ENCODE data around the gene CNTNAP4.

CNTNAP4 gene

DNA sequence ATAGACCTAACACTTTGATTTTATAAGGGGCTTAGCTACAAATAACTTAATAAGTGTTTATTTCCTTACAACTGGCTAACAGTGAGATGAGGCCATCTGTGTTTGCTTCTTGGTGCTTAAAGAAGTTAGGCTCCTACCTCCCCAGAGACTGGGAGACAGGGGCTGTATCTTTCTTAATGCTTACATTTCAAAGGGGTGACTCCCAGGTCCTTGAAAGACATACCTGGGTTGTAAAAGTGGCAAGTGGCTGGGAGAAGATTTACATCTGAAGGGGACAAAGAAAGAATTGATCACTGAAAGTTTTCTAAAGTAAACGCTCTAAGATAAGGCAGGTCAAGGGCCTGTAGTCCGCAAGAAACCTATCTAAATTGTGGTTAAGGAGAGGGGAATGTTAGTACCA lies 196.8 kb downstream of the CNTNAP4 start:
- no peak overlapping the region for H3K4me3 ChIP-seq (IDR thresholded peaks at IDR 0.05; ENCODE audit: insufficient read depth, low read depth, low read length)
- no peak overlapping the region for H3K4me2 ChIP-seq
- H3K79me2 ChIP-seq (ENCODE audit: insufficient read depth, low read depth), result no peaks in the 10 kb centered on the region
- H3K4me1 ChIP-seq (ENCODE audit: low read depth, poor library complexity, severe bottlenecking), result no peaks in the 10 kb centered on the region
- no peak overlapping the region for H3K27ac ChIP-seq
- TF ChIP-seq, protein P1, sequence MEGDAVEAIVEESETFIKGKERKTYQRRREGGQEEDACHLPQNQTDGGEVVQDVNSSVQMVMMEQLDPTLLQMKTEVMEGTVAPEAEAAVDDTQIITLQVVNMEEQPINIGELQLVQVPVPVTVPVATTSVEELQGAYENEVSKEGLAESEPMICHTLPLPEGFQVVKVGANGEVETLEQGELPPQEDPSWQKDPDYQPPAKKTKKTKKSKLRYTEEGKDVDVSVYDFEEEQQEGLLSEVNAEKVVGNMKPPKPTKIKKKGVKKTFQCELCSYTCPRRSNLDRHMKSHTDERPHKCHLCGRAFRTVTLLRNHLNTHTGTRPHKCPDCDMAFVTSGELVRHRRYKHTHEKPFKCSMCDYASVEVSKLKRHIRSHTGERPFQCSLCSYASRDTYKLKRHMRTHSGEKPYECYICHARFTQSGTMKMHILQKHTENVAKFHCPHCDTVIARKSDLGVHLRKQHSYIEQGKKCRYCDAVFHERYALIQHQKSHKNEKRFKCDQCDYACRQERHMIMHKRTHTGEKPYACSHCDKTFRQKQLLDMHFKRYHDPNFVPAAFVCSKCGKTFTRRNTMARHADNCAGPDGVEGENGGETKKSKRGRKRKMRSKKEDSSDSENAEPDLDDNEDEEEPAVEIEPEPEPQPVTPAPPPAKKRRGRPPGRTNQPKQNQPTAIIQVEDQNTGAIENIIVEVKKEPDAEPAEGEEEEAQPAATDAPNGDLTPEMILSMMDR (conservative IDR thresholded peaks at IDR 0.05; ENCODE audit: low read depth, low read length), result no peak
- H3K9ac ChIP-seq, result no peak overlapping the region
- H2AFZ ChIP-seq (ENCODE audit: low read depth), result no peak overlapping the region
- no peaks in the 10 kb centered on the region for H4K20me1 ChIP-seq (ENCODE audit: insufficient read depth)
- H3K36me3 ChIP-seq (ENCODE audit: insufficient read depth), result no peaks in the 10 kb centered on the region
- no peaks in the 10 kb centered on the region for H3K27me3 ChIP-seq (ENCODE audit: insufficient read depth, low read depth)

DNA sequence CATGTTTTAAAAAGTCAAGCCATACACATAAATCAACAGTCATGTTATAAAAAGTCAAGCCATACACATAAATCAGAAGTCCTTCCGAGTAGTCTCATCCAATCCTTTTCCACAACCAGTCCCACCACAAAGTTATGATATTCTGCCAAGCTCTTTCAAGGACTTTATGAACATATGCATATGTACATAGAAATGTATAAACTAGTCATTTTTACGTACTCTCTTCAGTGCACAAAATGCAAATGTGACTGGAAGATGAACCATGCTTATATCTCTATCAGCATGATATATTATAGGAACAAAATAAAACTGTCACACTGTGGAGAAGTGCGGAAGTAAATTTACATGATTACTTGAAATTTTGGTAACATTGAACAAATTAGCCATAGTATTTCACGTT lies 200.9 kb downstream of the CNTNAP4 start:
- no peaks in the 10 kb centered on the region for H3K36me3 ChIP-seq (ENCODE audit: insufficient read depth)
- no peaks in the 10 kb centered on the region for H3K79me2 ChIP-seq (ENCODE audit: insufficient read depth, low read depth)
- no peaks in the 10 kb centered on the region for H3K4me1 ChIP-seq (ENCODE audit: low read depth, poor library complexity, severe bottlenecking)
- no peak overlapping the region for H3K9ac ChIP-seq
- no peak overlapping the region for H3K4me3 ChIP-seq (IDR thresholded peaks at IDR 0.05; ENCODE audit: insufficient read depth, low read depth, low read length)
- H3K27ac ChIP-seq, result no peak overlapping the region
- no peaks in the 10 kb centered on the region for H4K20me1 ChIP-seq (ENCODE audit: insufficient read depth)
- H3K4me2 ChIP-seq, result no peak overlapping the region
- TF ChIP-seq, protein P1 (conservative IDR thresholded peaks at IDR 0.05; ENCODE audit: low read depth, low read length), result no peak
- H3K27me3 ChIP-seq (ENCODE audit: insufficient read depth, low read depth), result no peaks in the 10 kb centered on the region
- no peak overlapping the region for H2AFZ ChIP-seq (ENCODE audit: low read depth)

DNA sequence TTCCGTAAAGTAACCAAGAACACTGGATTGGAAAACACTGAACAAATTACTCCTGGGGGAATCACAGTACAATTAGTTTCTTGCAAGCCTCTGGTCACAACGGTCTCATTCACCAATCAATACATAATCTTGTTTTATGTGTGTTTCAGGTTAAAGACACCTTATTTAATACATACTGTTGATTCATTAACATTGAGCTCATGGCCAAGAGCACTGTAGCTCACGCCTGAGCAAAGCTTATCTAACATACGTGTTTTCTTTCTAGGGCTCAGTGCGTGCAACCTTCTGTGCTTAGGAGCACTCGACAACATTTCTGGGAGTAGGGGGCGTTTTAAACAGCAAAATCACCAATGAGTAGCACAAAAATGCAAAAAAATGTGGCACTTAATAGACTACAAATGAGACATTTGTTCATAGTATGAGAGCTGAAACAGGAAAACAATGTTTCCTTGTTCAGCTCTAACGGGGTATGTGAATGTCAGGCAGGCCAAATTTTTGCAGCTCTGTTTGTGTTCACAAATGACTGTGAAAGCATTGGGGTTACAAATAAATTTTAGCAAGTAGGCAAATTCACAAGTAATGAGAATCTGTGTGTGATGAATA lies 206.2 kb downstream of the CNTNAP4 start:
- Histone ChIP-seq H3K79me2 (ENCODE audit: insufficient read depth, low read depth) (no peaks in the 10 kb centered on the region), H2AFZ (ENCODE audit: low read depth) (no peak overlapping the region), H3K4me1 (ENCODE audit: low read depth, poor library complexity, severe bottlenecking) (no peaks in the 10 kb centered on the region), H3K36me3 (ENCODE audit: insufficient read depth) (no peaks in the 10 kb centered on the region), H3K27me3 (ENCODE audit: insufficient read depth, low read depth) (no peaks in the 10 kb centered on the region), H3K4me3 (IDR thresholded peaks at IDR 0.05; ENCODE audit: insufficient read depth, low read depth, low read length) (no peak overlapping the region), H3K9ac (no peak overlapping the region), H3K4me2 (no peak overlapping the region), H4K20me1 (ENCODE audit: insufficient read depth) (no peaks in the 10 kb centered on the region), H3K27ac (no peak overlapping the region)
- TF ChIP-seq, protein P1 (conservative IDR thresholded peaks at IDR 0.05; ENCODE audit: low read depth, low read length), result no peak

DNA sequence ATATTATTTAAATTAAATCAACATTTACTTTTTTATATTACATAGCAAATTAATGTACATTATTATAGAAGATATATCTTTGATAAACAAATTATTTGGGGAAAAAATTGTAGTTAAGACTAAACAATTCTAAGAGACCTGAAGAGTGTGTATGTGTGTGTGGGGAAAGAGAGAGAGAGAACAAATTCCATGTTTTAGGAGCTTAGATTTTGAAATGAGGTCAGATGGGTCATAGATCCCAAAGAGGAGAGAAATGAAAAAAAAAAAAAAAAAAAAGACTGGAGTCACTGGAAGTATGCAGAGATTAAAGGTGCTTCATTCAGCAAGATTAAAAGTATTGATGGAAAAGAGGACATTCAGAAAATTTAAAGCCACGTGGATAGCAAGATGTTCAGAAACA lies 206.8 kb downstream of the CNTNAP4 start:
- Histone ChIP-seq H3K27ac (no peak overlapping the region), H2AFZ (ENCODE audit: low read depth) (no peak overlapping the region), H4K20me1 (ENCODE audit: insufficient read depth) (no peaks in the 10 kb centered on the region), H3K36me3 (ENCODE audit: insufficient read depth) (no peaks in the 10 kb centered on the region), H3K9ac (no peak overlapping the region), H3K79me2 (ENCODE audit: insufficient read depth, low read depth) (no peaks in the 10 kb centered on the region), H3K27me3 (ENCODE audit: insufficient read depth, low read depth) (no peaks in the 10 kb centered on the region), H3K4me3 (IDR thresholded peaks at IDR 0.05; ENCODE audit: insufficient read depth, low read depth, low read length) (no peak overlapping the region), H3K4me2 (no peak overlapping the region), H3K4me1 (ENCODE audit: low read depth, poor library complexity, severe bottlenecking) (no peaks in the 10 kb centered on the region)
- TF ChIP-seq, protein P1 (conservative IDR thresholded peaks at IDR 0.05; ENCODE audit: low read depth, low read length), result no peak
